Calu3 (cell line): Measurements from ENCODE around the gene ZNF337. TPM values are rescaled to one million over a fixed set of nuclear protein-coding genes. Genes with fewer than 3 reads are reported as not detected.
"Not testable (repeated sequence)": the region's sequence is repeated elsewhere in the genome, so short reads cannot be mapped to it uniquely, and the experiment has no call there.

Experiments used
- BruUV-seq: library from RNA; stranded (reverse); fragments of 400-500 nt; replicated peaks from 2 replicates; lab custom pipeline; 2021; lab: Mats Ljungman, UMichigan
- CTCF ChIA-PET: fragments of 300-600 bp; sonication (Branson Sonifier 250); formaldehyde crosslinking; loops from one replicate; lab custom pipeline; 2022; ENCODE audit warnings: antibody characterized with exemption; lab: Charles Lee
- DNase-seq: peaks from one replicate; pipeline ENCODE4 v3.0.0; 2022
- H3K27ac Mint-ChIP-seq: one replicate; pipeline ENCODE4 v1.8.0; 2022; ENCODE audit warnings: mixed read lengths; ENCODE audit not compliant: unreplicated experiment
- H3K27me3 Mint-ChIP-seq: one replicate; pipeline ENCODE4 v1.8.0; 2022; ENCODE audit warnings: mixed read lengths; ENCODE audit not compliant: unreplicated experiment
- H3K36me3 Mint-ChIP-seq: one replicate; pipeline ENCODE4 v1.8.0; 2022; ENCODE audit warnings: mild to moderate bottlenecking, moderate library complexity, mixed read lengths; ENCODE audit not compliant: insufficient read depth, unreplicated experiment
- H3K4me1 Mint-ChIP-seq: one replicate; pipeline ENCODE4 v1.8.0; 2022; ENCODE audit warnings: mild to moderate bottlenecking, low read depth, mixed read lengths; ENCODE audit not compliant: unreplicated experiment
- H3K4me3 Mint-ChIP-seq: one replicate; pipeline ENCODE4 v1.8.0; 2022; ENCODE audit warnings: mild to moderate bottlenecking, low read depth, moderate library complexity, mixed read lengths; ENCODE audit not compliant: unreplicated experiment
- H3K9me3 Mint-ChIP-seq: one replicate; pipeline ENCODE4 v1.8.0; 2022; ENCODE audit warnings: low read depth, mixed read lengths; ENCODE audit not compliant: unreplicated experiment
- intact Hi-C: fragments of 100-400 bp; cut with micrococcal nuclease; formaldehyde crosslinking; loops from one replicate; pipeline ENCODE4 v1.10.0; 2022; ENCODE audit not compliant: unreplicated experiment
- total RNA-seq: library from RNA; stranded (reverse); gene quantifications from 2 replicates; pipeline ENCODE4 v1.2.3, GENCODE V29; 2022
- TF ChIP-seq, protein P1 (sequence below): fragments of 200-600 bp; IDR thresholded peaks from one replicate; pipeline ENCODE4 v1.8.0; 2022; ENCODE audit warnings: antibody characterized with exemption; ENCODE audit not compliant: unreplicated experiment

The ZNF337 gene
- total RNA-seq, 1 experiment from 2014 or later, result 6.6 TPM

DNA sequence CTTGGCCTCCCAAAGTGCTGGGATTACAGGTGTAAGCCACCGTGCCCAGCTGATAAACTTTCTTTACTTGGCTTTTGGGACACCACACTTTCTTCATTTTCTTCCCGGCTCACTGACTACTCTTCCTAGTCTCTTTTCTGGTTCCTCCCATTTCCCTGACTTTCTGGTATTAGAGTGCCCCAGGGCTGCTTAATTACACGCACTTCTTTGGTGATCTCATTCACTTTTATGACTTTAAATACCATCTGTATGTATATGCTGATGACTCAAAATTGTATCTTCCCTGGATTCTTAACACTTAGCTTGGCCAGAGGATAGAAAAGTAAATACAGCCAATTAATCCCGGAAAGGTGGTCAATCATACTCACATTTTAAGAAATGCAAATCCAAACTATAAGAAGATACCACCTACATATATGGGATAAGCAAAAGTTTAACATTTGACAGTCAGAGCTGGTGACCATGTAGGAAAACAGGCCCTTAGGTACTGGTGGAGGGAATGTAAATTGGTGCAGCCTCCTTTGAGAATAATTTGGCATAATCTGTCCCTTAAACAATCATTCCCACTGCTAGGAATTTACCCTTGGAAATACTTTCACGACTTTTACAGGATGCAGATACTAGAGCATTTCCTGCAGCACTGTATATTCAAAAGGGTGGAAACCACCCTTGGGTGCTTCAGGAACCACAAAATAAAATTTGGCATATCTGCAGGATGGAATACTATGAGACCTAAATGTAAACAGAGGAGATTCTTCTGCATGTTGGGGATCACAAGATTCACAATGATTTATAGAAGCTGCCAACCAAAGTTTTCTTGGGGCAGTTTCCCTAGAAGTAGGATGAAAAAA, 63.5 kb downstream of the ZNF337 start:
- no TSS peak for BruUV-seq
- Mint-ChIP-seq H3K4me1 (no peaks in the 10 kb centered on the region), H3K9me3 (no peaks in the 10 kb centered on the region), H3K27ac (no peak overlapping the region), H3K36me3 (no peaks in the 10 kb centered on the region), H3K27me3 (no peaks in the 10 kb centered on the region), H3K4me3 (no peak overlapping the region)
- intact Hi-C loops, result no loop called here
- no peak for DNase-seq
- TF ChIP-seq, protein P1, sequence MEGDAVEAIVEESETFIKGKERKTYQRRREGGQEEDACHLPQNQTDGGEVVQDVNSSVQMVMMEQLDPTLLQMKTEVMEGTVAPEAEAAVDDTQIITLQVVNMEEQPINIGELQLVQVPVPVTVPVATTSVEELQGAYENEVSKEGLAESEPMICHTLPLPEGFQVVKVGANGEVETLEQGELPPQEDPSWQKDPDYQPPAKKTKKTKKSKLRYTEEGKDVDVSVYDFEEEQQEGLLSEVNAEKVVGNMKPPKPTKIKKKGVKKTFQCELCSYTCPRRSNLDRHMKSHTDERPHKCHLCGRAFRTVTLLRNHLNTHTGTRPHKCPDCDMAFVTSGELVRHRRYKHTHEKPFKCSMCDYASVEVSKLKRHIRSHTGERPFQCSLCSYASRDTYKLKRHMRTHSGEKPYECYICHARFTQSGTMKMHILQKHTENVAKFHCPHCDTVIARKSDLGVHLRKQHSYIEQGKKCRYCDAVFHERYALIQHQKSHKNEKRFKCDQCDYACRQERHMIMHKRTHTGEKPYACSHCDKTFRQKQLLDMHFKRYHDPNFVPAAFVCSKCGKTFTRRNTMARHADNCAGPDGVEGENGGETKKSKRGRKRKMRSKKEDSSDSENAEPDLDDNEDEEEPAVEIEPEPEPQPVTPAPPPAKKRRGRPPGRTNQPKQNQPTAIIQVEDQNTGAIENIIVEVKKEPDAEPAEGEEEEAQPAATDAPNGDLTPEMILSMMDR, result no peak
- CTCF ChIA-PET, result no interaction called here

DNA sequence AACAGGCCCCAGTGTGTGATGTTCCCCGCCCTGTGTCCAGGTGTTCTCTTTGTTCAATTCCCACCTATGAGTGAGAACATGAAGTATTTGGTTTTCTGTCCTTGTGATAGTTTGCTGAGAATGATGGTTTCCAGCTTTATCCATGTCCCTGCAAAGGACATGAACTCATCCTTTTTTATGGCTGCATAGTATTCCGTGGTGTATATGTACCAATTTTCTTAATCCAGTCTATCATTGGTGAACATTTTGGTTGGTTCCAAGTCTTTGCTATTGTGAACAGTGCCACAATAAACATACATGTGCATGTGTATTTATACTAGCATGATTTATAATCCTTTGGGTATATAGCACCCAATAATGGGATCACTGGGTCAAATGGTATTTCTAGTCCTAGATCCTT, 66.0 kb downstream of the ZNF337 start:
- H3K27ac Mint-ChIP-seq, intact Hi-C loops, H3K4me3 Mint-ChIP-seq, H3K9me3 Mint-ChIP-seq, CTCF ChIA-PET, DNase-seq, H3K27me3 Mint-ChIP-seq, BruUV-seq, H3K36me3 Mint-ChIP-seq, H3K4me1 Mint-ChIP-seq: not testable (repeated sequence)

DNA sequence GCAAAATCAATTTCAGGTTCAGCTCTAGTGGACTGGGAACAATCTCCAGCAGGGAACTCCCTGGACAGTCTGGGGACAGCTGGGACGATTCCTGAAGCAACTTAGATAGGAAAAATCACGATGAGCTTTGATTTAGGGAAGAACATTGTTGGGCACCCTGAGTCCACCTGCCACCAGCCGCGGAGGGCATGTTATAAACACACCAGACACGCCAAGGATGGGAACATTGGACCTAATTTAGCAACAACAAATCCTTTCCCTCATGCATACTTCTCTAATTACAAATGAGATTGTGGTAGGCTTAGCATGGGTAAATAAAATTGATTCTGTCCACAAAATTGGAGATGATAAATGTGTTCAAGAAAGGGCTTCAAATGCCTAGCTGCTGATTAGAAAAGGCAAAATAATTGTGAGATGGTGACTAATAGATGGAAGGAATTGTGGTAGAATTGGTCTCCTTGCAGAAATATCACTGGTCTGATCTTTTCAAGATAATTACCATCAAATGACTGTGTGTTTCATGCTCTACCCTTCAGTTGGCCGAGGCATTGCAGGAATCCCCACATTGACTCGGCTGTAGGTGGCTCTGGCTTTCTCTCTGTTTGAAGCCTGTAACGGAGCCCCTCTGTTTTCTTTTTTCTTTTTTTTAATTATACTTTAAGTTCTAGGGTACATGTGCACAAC, 66.7 kb downstream of the ZNF337 start:
- intact Hi-C loops, result no loop called here
- peaks cover 5% of the 10 kb centered on the region for H3K36me3 Mint-ChIP-seq
- CTCF ChIA-PET, result no interaction called here
- BruUV-seq, result no TSS peak
- no peaks in the 10 kb centered on the region for H3K4me1 Mint-ChIP-seq
- H3K4me3 Mint-ChIP-seq, result no peak overlapping the region
- TF ChIP-seq, protein P1, result no peak
- peaks cover 2% of the 10 kb centered on the region for H3K9me3 Mint-ChIP-seq
- no peaks in the 10 kb centered on the region for H3K27me3 Mint-ChIP-seq
- no peak for DNase-seq
- no peak overlapping the region for H3K27ac Mint-ChIP-seq

DNA sequence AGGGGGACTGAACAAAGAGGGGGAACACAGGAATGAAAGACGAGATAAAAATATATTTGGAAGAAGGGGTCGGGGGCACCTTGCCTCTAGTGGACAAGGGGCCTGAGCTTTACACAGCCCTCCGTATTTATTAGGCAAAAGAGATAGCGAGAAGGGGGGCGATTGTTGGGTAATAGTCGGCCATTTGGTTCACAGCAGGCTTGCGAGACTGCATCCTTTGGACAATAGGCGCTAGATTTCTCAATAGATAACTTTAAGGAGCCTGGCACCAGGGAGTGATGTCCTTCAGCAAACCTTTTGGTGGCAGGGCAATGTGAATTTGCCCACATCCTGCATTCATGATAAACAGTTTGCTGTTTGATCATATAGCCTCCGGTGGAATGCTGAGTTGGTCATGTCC, 69.9 kb downstream of the ZNF337 start:
- no peak overlapping the region for H3K4me3 Mint-ChIP-seq
- intact Hi-C loops, result no loop called here
- peaks cover 28% of the 10 kb centered on the region for H3K36me3 Mint-ChIP-seq

More for the DNA sequence above, 69.9 kb downstream of the ZNF337 start:
- CTCF ChIA-PET, result no interaction called here
- H3K9me3 Mint-ChIP-seq, result peaks cover 2% of the 10 kb centered on the region
- BruUV-seq, result no TSS peak
- DNase-seq, result no peak
- peaks cover 10% of the 10 kb centered on the region for H3K4me1 Mint-ChIP-seq
- no peaks in the 10 kb centered on the region for H3K27me3 Mint-ChIP-seq
- TF ChIP-seq, protein P1, result no peak
- H3K27ac Mint-ChIP-seq, result no peak overlapping the region
